Ureter (tissue), 1 donor: ENCODE results near the gene GRIN1. TPM values are rescaled to one million over a fixed set of nuclear protein-coding genes. Genes with fewer than 3 reads are reported as not detected.
"Not testable (repeated sequence)": the region's sequence is repeated elsewhere in the genome, so short reads cannot be mapped to it uniquely, and the experiment has no call there.

ENCODE experiments used
- DNase-seq: peaks from one replicate; pipeline ENCODE4 v3.0.0-alpha.2; 2020; ENCODE audit warnings: low spot score
- total RNA-seq: library from RNA; stranded (reverse); gene quantifications from one replicate; pipeline ENCODE4 v1.2.4, GENCODE V29; 2023
- donor health status: DM: yes; HTN: yes; CAD: no.

The GRIN1 gene
- total RNA-seq, 1 donor from 2014 or later = 0.21 TPM

DNA sequence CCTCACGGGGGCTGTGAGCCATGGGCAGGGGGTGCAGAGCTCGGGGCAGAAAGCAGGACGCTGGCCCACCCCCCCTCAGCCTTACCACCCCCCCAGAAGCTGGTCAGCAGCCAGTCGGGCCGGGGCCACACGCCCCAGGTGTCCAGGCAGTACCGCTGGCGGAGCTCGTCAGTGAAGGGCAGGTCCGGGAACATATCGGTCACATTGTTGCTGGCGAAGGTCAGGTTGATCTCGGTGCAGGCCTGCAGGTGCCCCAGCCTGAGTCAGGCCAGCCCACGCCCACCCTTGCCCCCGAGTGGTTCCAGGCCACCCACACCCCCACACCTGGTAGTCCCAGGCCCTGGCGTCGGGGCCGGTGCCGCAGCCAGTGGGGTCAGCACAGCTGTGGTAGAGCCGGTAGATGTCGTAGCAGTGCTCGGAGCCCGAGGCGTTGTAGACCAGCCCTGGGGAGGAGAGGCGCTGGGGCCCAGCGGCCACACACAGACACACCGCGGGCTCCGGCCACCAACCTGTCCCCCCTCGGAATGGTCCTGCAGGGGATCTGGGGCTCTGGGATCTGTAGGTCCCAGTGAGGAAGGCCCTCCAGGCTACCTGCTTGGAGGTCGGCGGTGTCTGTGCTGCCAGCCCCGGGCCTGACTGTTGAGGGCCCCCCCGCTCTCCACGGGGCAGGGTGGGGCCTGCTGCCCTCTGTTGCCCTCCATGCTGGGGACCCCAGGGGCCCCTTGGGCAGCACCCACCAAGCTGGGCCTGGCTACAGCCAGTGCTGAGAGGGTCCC is 27.0 kb upstream of the GRIN1 start:
- no peak for DNase-seq

DNA sequence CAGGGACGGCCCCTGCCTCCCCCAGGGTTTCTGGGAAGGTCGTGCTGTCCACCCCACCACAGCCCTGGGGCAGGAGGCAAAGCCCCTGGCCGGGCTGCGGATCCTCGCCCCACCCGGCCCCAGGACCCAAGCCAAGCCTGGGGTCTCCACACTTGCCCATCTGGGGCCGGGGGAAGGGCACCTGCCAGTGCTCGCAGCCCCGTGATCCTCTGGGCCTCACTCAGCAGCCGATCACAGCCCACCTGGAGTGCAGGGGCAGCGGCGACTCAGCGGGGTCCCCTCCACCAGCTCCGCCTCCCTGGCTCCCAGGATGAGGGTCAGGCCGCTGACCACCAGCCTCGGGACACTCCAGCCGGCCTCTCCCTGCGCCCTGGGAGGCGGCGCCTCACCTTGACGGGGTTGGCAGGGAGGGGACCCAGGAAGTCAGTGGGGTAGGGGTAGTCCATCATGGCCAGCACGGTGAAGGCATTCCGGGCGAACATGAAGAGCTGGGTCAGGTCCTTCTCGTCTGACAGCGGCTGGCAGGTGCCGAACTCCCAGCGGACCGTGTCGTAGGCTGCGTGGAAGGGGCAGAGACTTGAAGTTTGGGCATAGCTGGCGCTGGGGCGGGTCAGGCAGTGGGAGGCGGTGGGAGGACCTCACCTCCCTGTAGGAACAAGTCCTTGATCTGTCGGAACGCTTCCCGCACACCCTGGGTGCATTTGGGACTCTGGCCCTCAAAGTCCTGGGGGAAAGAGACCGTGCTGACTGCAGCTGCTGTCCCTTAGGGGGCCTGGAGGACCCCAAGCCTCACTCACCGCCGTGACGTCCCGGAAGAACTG is 26.2 kb upstream of the GRIN1 start:
- DNase-seq = no peak

DNA sequence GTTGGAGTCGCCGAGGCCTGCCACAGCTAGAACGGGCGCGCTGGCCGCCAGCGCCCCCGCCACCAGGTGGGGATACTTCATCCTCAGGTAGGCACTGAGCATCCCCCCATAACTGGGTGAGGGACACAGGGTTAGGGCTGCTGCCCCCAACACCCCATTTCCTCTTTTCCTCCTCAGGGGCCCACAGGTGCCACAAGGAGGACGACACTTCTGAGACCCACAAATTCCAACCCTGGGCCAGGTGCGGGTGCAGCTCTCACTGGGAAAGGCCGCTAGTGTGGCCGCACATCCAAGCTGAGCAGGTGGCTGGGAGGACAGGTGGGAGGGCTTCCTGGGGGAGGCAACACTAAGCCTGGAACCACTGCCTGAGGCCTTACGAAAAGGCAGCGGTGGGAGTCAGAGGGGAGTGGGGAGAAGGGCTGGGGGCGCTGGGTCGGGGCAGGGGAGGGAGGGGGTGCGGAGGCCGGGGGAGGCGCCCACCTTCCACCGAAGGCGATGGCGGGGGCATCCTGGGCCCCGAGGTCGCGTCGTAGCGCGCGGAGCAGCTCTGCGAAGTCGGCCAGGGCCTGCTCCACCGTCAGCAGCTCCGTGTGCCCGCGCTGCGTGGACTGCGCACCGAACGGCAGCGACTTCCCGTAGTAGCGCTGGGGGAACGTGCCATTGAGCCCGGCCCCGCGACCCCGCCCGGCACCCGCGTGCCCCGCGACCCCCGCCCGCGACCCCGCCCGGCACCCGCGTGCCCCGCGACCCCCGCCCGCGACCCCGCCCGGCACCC is 25.4 kb upstream of the GRIN1 start:
- no peak for DNase-seq

DNA sequence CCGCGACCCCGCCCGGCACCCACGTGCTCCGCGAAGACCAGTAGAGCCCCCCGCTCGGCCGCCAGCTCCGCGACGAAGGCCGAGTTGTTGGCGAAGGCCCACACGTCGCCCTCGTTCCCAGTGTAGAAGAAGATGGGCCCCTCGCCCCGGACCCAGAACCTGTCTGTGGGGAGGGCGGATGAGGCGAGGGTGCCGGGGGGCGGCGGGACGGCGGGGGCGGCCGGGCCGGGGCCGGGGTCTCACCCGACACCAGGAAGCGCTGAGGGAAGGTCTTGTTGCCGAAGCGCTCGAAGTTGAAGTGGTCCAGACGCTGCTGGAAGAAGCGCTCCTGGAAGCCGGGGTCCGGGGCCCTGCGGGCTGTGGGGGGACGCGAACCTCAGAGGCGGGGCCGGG is 24.7 kb upstream of the GRIN1 start:
- DNase-seq = no peak

DNA sequence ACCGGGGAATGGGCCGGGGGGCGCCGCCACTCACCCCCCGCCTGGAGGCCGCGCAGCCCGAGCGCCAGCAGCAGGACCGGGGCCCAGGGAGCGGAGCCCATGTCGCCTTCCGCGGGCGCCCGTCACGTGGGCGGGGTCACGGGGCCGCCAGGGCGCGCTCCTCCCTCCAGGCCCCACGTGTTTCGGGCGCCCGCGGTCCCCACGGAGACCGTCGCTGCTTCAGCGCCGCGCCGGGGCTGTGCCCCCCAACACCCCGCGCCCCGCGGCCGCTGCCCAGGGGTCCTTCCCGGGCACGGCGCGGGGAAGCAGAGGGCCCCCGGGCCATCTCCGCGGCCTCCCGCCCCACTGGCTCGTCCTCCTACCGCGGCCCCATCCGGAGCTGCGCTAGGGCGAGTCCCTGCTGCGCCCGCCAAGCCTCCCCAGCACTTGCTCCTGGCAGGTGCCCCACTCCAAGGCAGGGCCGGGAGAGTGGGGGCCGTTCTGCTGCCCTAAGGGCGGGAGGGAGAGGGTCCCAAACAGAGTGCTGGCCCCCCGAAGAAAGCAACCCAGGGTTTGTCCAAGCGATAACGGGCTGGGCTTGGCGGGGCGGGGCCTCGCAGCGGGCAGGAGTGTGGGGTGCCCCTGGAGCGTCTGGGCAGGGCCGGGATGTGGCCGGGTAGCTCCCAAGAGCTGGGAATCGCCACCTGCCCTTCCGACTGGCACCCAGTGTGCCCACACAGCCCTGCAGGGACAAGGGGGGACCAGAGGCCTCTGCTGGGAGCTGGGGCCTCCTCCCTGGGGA is 24.2 kb upstream of the GRIN1 start, which contains the start of gene DPP7:
DPP7 (minus strand) TSS at position 121 of the 781 bp plus-strand sequence; CDS start at position 101, 20 bp downstream.
- DNase-seq = peak; percentile 67

DNA sequence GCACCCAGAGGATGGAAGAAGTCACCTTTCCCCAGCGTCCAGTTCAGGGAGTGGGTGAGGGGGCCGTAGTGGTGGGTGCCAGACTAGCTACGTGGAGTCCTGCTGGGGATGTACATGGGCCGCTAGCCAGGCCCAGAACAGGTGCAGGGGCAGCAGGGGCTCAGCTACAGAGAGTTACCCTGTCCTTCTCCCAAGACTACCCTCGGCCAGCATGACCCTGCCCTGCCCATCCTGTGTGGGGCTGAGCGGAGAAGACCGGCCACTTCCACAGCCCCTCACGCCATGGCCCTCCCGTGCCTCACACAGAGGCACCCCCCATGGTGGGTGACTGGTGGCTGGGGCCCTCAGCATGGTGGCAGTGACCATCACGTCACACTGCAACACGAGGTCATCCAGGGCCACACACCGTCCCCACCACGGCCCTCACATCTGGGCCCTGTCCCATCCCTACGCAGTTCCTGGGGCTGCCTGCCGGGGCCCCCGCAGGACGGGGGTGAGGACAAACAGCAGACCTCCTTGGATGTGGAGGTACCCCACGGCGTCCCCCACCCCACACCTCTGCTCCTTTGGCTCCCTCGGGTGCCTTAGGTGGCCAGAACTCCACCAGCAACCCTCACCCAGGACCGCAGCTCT is 23.4 kb upstream of the GRIN1 start:
- no peak for DNase-seq

DNA sequence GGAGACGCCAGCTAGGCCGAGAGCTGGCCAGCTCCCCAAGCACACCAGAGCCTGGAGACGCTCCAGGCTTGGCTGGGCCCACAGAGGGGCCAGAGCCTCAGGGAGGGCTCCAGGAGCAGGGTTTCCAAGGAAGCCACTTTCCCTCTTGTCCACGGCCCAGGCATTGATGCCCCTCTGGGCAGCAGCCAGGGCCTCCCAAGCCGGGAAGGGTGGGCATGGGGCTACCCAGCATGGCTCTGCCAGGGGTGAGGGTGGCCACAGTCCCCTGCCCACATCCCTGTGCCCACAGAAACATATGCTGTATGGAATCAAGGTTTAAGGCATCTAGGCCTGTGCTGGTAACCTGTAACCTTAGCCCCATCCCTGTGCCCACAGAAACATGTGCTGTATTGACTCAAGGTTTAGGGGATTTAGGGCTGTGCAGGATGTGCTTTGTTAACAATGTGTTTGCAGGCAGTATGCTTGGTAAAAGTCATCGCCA is 22.9 kb upstream of the GRIN1 start:
- no peak for DNase-seq

DNA sequence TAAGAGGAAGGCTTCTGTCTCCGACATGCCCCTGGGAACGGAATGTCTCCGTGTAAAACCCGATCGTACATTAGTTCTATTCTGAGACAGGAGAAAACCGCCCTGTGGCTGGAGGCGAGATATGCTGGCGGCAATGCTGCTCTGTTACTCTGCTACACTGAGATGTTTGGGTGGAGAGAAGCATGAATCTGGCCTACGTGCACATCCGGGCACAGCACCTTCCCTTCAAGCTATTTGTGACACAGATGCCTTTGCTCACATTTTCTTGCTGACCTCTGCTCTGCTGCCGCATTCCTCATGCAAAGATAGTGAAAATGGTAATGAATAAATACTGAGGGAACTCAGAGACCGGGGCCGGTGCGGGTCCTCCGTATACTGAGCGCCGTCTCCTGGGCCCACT is 22.2 kb upstream of the GRIN1 start:
- DNase-seq = no peak

DNA sequence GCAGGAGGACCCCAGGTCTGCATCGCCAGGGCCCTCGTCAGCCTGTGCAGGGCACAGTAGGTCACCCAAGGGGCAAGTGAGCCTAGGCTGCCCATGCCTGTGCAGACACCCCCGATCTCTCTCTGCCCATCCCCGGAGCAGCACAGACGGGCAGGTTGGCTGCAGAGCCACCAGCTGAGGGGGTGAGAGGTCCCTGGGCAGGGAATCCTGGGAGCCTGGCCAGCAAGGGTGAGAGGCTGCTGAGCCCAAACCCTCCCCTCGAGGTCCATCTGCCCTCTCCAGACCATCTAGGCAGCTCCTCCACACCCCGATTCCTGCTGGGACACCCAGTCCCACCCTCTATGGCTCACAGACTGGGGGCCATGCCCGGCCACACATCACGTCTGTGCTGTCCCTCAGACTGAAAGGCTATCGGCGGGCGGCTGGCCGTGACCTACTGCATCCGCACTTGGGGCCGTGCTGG is 21.7 kb upstream of the GRIN1 start:
- no peak for DNase-seq

DNA sequence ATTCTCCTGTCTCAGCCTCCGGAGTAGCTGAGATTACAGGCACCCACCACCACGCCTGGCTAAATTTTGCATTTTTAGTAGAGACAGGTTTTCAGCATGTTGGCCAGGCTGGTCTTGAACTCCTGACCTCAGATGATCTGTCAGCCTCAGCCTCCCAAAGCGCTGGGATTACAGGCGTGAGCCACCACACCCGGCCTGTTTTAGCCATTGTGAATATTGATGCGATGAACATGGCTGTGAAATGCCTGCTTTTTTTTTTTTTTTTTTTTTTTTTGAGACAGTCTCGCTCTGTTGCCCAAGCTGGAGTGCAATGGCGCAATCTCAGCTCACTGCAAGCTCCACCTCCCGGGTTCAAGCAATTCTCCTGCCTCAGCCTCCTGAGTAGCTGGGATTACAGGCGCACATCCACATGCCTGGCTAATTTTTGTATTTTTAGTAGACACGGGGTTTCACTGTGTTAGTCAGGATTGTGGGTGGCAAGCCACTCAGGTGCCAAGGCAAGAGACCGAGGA is 20.8 kb upstream of the GRIN1 start:
- DNase-seq = not testable (repeated sequence)

DNA sequence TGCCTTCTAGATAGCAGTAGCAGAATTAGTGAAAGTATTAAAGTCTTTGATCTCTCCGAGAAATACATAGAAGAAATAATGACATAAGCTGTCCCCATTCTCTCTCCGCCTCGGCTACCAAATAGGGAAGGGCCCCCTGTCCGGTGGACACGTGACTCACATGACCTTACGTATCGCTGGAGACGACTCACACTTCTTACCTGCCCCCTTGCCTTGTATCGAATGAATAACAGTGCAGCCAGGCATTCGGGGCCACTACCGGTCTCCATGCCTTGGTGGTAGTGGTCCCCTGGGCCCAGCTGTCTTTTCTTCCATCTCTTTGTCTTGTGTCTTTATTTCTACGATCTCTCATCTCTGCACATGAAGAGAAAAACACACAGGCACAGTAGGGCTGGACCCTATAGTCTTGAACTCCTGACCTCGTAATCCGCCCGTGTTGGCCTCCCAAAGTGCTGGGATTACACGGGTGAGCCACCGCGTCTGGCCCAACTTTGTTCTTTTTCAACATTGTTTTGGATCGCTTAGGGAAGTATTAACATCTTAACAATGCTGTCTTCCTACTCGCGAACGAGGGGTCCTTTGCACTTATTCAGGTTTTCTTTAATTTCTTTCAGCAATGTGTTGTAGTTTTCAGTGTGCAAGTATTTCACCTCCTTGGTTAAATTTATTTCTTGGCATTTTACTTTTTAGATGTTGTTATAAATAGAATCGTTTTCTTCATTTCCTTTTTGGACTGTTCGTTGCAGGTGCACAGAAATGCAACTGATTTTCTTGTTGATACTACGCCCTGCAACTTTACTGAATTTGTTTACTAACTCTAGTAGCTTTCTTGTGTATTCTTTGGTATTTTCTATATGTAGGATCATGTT is 16.8 kb upstream of the GRIN1 start:
- DNase-seq = not testable (repeated sequence)

DNA sequence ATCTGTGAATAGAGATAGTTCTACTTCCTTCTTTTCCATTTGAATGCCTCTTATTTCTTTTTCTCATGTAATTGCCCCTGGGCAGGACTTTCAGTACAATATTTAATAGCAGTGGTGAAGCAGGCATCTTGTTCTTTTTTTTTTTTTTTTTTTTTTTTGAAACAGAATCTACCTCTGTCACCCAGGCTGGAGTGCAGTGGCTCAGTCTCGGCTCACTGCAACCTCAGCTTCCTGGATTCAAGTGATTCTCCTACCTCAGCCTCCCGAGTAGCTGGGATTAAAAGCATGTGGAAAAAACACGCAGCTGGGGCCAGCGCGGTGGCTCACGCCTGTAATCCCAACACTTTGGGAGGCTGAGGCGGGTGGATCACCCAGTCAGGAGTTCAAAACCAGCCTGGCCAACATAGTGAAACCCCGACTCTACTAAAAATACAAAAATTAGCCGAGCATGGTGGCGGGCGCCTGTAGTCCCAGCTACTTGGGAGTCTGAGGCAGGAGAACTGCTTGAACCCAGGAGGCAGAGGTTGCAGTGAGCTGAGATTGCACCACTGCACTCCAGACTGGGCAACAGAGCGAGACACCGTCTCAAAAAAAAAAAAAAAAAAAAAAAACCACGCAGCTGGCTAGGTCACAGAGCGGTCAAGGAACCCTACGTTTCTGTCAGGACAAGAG is 16.0 kb upstream of the GRIN1 start:
- not testable (repeated sequence) for DNase-seq

DNA sequence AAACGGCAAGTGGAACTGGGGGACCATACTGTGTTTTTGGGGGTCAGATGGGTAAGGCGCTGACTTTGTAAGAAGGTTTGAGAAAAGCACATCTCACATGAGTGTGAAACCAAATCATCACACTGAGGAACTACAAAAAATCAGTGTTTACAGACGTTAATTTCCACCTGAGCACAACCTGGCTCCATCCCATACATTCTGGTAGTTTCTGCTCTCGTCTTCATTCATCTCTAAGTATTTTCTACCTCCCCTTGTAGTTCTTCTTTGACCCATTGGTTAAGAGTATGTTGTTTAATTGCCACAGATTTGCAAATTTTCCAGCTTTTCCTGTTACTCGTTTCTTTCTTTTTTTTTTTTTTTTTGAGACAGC is 15.5 kb upstream of the GRIN1 start:
- DNase-seq = no peak

DNA sequence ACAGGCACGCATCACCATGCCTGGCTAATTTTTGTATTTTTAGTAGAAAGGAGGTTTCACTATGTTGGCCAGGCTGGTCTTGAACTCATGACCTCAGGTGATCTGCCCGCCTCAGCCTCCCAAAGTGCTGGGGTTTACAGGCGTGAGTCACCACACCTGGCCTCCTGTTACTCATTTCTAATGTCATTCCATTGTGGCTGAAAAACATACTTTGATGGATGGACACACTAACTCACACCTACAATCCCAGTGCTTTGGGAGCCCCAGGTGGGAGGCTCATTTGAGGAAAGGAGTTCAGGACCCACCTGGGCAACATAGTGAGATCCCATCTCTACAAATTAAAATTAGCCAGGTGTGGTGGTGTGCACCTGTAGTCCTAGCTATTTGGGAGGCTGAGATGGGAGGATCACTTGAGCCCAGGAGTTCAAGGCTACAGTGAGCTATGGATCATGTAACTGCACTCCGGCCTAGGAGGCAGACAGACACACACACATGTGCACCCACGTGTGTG is 14.9 kb upstream of the GRIN1 start:
- DNase-seq = not testable (repeated sequence)

DNA sequence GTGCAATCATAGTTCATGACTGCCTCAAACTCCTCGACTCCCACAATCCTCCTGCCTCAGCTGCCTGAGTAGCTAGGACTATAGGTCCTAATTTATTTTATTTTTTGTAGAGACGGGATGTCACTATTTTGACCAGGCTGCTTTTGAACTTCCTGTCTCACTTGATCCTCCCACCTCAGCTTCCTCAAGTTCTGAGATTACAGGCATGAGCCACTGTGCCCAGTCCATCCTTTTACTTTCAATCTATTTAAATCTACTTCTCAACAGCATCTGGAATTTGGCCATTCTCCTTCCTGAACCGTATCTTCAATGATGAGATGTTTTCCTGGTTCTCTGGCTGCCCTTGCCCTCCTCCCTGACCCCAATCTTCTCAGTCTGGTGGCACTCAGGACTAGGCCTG is 12.2 kb upstream of the GRIN1 start:
- DNase-seq = no peak

DNA sequence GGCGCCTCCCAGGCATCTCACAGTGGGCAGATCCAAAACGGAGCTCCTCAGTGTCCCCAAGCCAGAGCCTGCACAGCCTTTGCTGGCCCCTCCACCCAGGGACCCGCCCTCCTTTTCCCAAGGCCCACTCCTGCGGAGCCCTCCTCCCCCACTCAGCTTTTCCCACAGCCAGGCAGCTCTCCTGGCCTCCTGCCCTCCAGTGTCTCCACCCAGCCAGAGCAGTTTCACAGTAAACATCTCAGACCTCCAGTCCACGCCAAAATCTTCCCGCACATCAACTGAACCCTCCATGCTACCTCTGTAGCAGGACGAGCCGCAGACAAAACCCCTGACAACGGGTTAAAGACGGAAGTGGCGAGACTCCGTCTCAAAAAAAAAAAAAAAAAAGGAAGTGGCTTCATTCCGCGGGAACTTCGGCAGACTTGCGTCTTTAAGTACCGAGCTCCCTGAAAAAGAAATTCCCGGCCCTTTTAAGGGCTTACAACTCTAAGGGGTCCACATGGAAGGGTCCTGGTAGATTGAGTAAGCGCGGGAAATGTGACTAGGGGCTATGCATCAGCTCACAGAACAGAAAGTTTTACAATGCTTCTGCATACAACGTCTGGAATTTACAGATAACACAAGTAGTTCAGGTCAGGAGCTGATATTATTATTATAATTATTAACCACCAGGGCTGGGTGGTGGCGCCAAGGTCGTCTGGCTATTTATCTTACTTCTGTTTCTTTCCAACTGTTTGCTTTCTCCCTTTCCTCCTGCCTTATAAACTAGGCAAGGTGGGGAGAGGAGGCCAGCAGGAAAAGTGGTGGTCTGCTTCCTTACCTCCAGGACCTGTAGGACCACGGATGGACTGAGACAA is 11.4 kb upstream of the GRIN1 start:
- no peak for DNase-seq

DNA sequence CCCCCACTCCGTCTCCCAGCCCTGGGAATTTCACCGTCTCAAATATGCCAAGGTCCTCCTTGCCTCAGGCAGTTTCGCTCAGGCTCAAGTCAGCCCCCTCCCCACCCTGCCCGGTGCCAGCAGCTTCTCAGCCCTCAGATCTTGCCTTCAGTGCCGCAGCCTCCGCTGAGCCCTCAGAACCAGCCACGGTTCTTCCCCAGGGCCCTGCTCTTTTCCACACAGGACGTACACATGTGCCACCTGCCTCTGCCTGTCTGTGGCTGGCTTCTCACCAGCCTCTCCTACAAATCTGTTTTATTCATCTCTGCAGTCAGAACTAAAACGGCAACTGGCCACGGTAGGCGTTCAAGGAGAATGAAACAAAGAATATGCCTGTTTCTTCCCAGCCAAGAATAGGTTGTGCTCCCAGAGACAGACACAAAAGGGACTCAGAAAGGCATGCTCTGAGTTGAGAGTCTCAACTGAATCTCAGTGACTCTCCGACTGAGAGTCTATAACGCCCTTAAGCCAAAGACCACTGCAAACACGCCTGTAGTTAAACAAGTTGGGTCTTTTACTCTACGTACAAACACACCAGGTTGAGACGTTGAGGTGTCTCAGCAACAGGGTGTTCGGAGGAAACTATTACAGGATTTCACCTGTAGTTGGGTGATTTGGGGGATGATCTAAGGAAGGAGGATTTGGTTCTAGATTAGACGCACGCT is 10.6 kb upstream of the GRIN1 start:
- no peak for DNase-seq
